HepG2 (cell line): Measurements from ENCODE around the gene SPAG9. TPM values are rescaled to one million over a fixed set of nuclear protein-coding genes. Genes with fewer than 3 reads are reported as not detected.

Experiments
- ARID2 ChIP-seq: sonication (generic); formaldehyde crosslinking; IDR thresholded peaks from 2 replicates; pipeline ENCODE4 v1.8.1; 2022; ENCODE audit warnings: mild to moderate bottlenecking, missing genetic modification reagents, borderline replicate concordance
- CBX2 ChIP-seq, 2 experiments: fragments of 200-600 bp in 1 of 2; sonication (generic); formaldehyde crosslinking in 1 of 2; IDR thresholded peaks; 2 replicates each; pipeline versions ENCODE4 v1.7.0 to v1.8.1; 2018 to 2022; ENCODE audit warnings: low read depth in 2 of 2, low read length in 1 of 2, mild to moderate bottlenecking in 1 of 2, missing genetic modification reagents in 1 of 2
- FOSL2 ChIP-seq: sonication (generic); formaldehyde crosslinking; IDR thresholded peaks from 2 replicates; pipeline ENCODE4 v1.4.0; 2020; ENCODE audit warnings: missing genetic modification reagents
- ISL2 ChIP-seq: sonication (generic); formaldehyde crosslinking; IDR thresholded peaks from 2 replicates; pipeline ENCODE4 v1.5.0; 2020; ENCODE audit warnings: missing genetic modification reagents
- KDM5A ChIP-seq: fragments of 200-600 bp; sonication (generic); IDR thresholded peaks from 2 replicates; pipeline ENCODE4 v1.7.0; 2018; ENCODE audit warnings: antibody characterized with exemption, mild to moderate bottlenecking, low read length, borderline replicate concordance
- XRCC5 ChIP-seq: fragments of 200-400 bp; formaldehyde crosslinking; optimal IDR thresholded peaks from 2 replicates; pipeline ENCODE3; 2017; ENCODE audit warnings: mild to moderate bottlenecking, low read length
- ZFX ChIP-seq: sonication (generic); formaldehyde crosslinking; IDR thresholded peaks from 2 replicates; pipeline ENCODE4 v1.4.0; 2020; ENCODE audit warnings: mild to moderate bottlenecking, low read depth, missing genetic modification reagents, moderate library complexity
- ZNF354B ChIP-seq: sonication (generic); formaldehyde crosslinking; IDR thresholded peaks from 2 replicates; pipeline ENCODE4 v1.8.0; 2022; ENCODE audit warnings: mild to moderate bottlenecking, missing genetic modification reagents
- ZNF446 ChIP-seq: sonication (generic); formaldehyde crosslinking; IDR thresholded peaks from 2 replicates; pipeline ENCODE4 v1.5.0; 2020; ENCODE audit warnings: mild to moderate bottlenecking, missing genetic modification reagents
- ZNF530 ChIP-seq: sonication (generic); formaldehyde crosslinking; IDR thresholded peaks from 2 replicates; pipeline ENCODE4 v1.5.0; 2020; ENCODE audit warnings: low read depth, mild to moderate bottlenecking, missing genetic modification reagents
- ZNF567 ChIP-seq: sonication (generic); formaldehyde crosslinking; IDR thresholded peaks from 2 replicates; pipeline ENCODE4 v1.8.1; 2023; ENCODE audit warnings: mild to moderate bottlenecking, missing genetic modification reagents, borderline replicate concordance
- ZNF598 ChIP-seq: sonication (generic); formaldehyde crosslinking; IDR thresholded peaks from 2 replicates; pipeline ENCODE4 v1.5.1; 2020; ENCODE audit warnings: mild to moderate bottlenecking, missing genetic modification reagents, borderline replicate concordance
- polyA plus RNA-seq, 8 experiments: library from polyadenylated mRNA; depleted of rRNA in 3 of 8; stranded (reverse) in 7 of 8; unstranded in 1 of 8; fragments of >200 nt; fragmentation: Illumina TruSeq in 4 of 8; extraction: Trizol in 4 of 8; gene quantifications; 2 replicates each; pipeline versions ENCODE4 v1.2.1 to v1.2.3, GENCODE V29; 2011 to 2016; ENCODE audit warnings: low read depth in 4 of 8, missing spikeins in 1 of 8, mixed read lengths in 1 of 8; ENCODE audit not compliant: insufficient read depth in 1 of 8
- total RNA-seq, 5 experiments: library from RNA; depleted of rRNA; stranded (reverse); fragments of >200 nt; fragmentation: Illumina TruSeq; extraction: Trizol; gene quantifications; 2 replicates each; pipeline ENCODE4 v1.2.3, GENCODE V29; 2016; ENCODE audit warnings: low read depth in 1 of 5
- TF ChIP-seq, protein P1 (sequence below): sonication (generic); formaldehyde crosslinking; IDR thresholded peaks from 2 replicates; pipeline ENCODE4 v1.5.0; 2020; ENCODE audit warnings: missing genetic modification reagents
- TF ChIP-seq, protein P2 (sequence below): sonication (generic); formaldehyde crosslinking; IDR thresholded peaks from 2 replicates; pipeline ENCODE4 v1.4.0; 2020; ENCODE audit warnings: missing genetic modification reagents
- TF ChIP-seq, protein P3 (sequence below): sonication (generic); formaldehyde crosslinking; IDR thresholded peaks from 2 replicates; pipeline ENCODE4 v1.5.0; 2020; ENCODE audit warnings: mild to moderate bottlenecking, missing genetic modification reagents
- TF ChIP-seq, protein P4 (sequence below): sonication (generic); formaldehyde crosslinking; IDR thresholded peaks from 2 replicates; pipeline ENCODE4 v1.4.0; 2020; ENCODE audit warnings: low read depth, mild to moderate bottlenecking, missing genetic modification reagents
- TF ChIP-seq, protein P5 (sequence below): sonication (generic); formaldehyde crosslinking; conservative IDR thresholded peaks from 2 replicates; pipeline ENCODE4 v1.8.0; 2022; ENCODE audit warnings: mild to moderate bottlenecking, moderate library complexity, missing genetic modification reagents
- TF ChIP-seq, protein P6 (sequence below): IDR thresholded peaks from 2 replicates; pipeline ENCODE4 v1.6.1; 2016; ENCODE audit warnings: missing genetic modification reagents, missing compliant biosample characterization

SPAG9 gene
- total and polyA plus RNA-seq, 2 of the 13 experiments (the other 11 are each of a cell fraction or from before 2014, with no cell fraction given): 43.2 to 78.6 TPM

DNA sequence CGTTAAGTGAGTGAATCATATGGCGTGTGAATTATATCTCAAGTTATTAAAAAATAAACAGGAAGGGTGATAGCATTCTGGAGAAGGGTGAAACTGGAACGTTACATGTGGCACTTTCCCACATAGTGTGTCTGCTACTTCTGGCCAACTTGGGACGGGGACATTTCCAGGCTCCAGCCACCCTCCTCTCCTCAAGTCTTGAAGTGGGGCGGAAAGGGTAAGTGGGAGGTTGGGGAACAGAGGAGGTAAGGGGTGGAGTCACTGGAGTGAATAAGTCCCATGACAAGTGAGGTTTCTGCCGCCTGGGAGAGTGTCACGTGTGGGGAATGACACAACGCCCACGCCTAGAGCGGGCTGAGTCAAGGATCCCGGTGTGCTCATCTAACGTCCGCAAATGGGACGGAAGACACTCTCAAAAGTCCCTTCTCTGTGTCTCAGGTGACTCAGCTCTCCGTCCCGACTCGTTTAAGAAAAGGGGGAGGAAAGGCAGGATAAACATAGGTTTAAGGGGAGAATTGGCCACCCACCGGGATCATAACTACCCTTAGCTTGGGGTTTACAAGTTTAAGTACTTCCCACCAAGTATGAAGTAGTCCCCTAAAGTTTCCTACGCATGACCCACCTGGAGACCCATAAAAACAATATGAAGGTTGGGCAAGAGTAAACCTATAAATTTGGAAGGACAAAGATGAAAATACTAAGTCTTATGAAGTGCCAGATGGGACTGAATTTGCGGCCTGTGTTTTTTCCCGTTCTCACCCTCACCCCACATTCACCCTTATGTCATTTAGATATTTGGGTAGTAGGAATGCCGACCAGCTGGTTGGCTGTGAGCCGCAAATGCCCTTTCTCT lies 1.2 kb upstream of the SPAG9 start (continued):
- TF ChIP-seq, protein P1, sequence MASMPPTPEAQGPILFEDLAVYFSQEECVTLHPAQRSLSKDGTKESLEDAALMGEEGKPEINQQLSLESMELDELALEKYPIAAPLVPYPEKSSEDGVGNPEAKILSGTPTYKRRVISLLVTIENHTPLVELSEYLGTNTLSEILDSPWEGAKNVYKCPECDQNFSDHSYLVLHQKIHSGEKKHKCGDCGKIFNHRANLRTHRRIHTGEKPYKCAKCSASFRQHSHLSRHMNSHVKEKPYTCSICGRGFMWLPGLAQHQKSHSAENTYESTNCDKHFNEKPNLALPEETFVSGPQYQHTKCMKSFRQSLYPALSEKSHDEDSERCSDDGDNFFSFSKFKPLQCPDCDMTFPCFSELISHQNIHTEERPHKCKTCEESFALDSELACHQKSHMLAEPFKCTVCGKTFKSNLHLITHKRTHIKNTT (CRISPR knock-in tag): no peak
- TF ChIP-seq CBX2 (IDR thresholded peaks at IDR 0.05; ENCODE audit: low read depth, low read length): no peak
- TF ChIP-seq CBX2 (CRISPR knock-in tag; IDR thresholded peaks at IDR 0.05; ENCODE audit: low read depth): no peak
- TF ChIP-seq ZNF567 (CRISPR knock-in tag): no peak
- 0 out of 2 replicates have a peak, but pooled peaks have one; percentile 30 for TF ChIP-seq ZNF598
- TF ChIP-seq ZNF530 (CRISPR knock-in tag): no peak
- TF ChIP-seq, protein P2, sequence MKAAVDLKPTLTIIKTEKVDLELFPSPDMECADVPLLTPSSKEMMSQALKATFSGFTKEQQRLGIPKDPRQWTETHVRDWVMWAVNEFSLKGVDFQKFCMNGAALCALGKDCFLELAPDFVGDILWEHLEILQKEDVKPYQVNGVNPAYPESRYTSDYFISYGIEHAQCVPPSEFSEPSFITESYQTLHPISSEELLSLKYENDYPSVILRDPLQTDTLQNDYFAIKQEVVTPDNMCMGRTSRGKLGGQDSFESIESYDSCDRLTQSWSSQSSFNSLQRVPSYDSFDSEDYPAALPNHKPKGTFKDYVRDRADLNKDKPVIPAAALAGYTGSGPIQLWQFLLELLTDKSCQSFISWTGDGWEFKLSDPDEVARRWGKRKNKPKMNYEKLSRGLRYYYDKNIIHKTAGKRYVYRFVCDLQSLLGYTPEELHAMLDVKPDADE: no peak
- TF ChIP-seq, protein P3, sequence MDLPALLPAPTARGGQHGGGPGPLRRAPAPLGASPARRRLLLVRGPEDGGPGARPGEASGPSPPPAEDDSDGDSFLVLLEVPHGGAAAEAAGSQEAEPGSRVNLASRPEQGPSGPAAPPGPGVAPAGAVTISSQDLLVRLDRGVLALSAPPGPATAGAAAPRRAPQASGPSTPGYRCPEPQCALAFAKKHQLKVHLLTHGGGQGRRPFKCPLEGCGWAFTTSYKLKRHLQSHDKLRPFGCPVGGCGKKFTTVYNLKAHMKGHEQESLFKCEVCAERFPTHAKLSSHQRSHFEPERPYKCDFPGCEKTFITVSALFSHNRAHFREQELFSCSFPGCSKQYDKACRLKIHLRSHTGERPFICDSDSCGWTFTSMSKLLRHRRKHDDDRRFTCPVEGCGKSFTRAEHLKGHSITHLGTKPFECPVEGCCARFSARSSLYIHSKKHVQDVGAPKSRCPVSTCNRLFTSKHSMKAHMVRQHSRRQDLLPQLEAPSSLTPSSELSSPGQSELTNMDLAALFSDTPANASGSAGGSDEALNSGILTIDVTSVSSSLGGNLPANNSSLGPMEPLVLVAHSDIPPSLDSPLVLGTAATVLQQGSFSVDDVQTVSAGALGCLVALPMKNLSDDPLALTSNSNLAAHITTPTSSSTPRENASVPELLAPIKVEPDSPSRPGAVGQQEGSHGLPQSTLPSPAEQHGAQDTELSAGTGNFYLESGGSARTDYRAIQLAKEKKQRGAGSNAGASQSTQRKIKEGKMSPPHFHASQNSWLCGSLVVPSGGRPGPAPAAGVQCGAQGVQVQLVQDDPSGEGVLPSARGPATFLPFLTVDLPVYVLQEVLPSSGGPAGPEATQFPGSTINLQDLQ (CRISPR knock-in tag): no peak
- peak; percentile 87 for TF ChIP-seq FOSL2 (CRISPR knock-in tag)
- TF ChIP-seq, protein P4, sequence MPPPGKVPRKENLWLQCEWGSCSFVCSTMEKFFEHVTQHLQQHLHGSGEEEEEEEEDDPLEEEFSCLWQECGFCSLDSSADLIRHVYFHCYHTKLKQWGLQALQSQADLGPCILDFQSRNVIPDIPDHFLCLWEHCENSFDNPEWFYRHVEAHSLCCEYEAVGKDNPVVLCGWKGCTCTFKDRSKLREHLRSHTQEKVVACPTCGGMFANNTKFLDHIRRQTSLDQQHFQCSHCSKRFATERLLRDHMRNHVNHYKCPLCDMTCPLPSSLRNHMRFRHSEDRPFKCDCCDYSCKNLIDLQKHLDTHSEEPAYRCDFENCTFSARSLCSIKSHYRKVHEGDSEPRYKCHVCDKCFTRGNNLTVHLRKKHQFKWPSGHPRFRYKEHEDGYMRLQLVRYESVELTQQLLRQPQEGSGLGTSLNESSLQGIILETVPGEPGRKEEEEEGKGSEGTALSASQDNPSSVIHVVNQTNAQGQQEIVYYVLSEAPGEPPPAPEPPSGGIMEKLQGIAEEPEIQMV: peak; percentile 62; the same call in 1 of the 2 replicates
- TF ChIP-seq ZFX (CRISPR knock-in tag): peak; percentile 7; the same call in 1 of the 2 replicates
- TF ChIP-seq ZNF446: no peak
- no peak for TF ChIP-seq ARID2 (CRISPR knock-in tag)
- no peak for TF ChIP-seq KDM5A
- no peak for TF ChIP-seq ISL2 (CRISPR knock-in tag)
- no peak for TF ChIP-seq ZNF354B (CRISPR knock-in tag)
- TF ChIP-seq, protein P5, sequence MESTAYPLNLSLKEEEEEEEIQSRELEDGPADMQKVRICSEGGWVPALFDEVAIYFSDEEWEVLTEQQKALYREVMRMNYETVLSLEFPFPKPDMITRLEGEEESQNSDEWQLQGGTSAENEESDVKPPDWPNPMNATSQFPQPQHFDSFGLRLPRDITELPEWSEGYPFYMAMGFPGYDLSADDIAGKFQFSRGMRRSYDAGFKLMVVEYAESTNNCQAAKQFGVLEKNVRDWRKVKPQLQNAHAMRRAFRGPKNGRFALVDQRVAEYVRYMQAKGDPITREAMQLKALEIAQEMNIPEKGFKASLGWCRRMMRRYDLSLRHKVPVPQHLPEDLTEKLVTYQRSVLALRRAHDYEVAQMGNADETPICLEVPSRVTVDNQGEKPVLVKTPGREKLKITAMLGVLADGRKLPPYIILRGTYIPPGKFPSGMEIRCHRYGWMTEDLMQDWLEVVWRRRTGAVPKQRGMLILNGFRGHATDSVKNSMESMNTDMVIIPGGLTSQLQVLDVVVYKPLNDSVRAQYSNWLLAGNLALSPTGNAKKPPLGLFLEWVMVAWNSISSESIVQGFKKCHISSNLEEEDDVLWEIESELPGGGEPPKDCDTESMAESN (CRISPR knock-in tag): peak; percentile 30; the same call in 1 of the 2 replicates
- TF ChIP-seq, protein P6, sequence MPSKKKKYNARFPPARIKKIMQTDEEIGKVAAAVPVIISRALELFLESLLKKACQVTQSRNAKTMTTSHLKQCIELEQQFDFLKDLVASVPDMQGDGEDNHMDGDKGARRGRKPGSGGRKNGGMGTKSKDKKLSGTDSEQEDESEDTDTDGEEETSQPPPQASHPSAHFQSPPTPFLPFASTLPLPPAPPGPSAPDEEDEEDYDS: peak; percentile 55
- peak; percentile 42 for TF ChIP-seq XRCC5
